Suprapubic skin (tissue), 3 donors: ENCODE measurements around the gene TPD52L2.

Experiments used
- EP300 ChIP-seq: sonication (generic); formaldehyde crosslinking; IDR thresholded peaks from one replicate; pipeline ENCODE4 v1.6.1; 2017; ENCODE audit warnings: antibody characterized with exemption
- POLR2A ChIP-seq, 2 donors: fragments of 450-650 bp; IDR thresholded peaks; one replicate each; pipeline ENCODE4 v1.6.1; 2017; ENCODE audit warnings: antibody characterized with exemption in 2 of 2, mild to moderate bottlenecking in 2 of 2, moderate library complexity in 2 of 2
- TF ChIP-seq, protein P1 (sequence below), 2 donors: fragments of 200-600 bp in 1 of 2; fragments of 450-650 bp in 1 of 2; sonication (generic) in 1 of 2; IDR thresholded peaks; one replicate each; pipeline ENCODE4 v1.5.1; 2016 to 2019; ENCODE audit warnings: antibody characterized with exemption in 2 of 2, mild to moderate bottlenecking in 1 of 2, moderate library complexity in 1 of 2

- TF ChIP-seq, protein P1, sequence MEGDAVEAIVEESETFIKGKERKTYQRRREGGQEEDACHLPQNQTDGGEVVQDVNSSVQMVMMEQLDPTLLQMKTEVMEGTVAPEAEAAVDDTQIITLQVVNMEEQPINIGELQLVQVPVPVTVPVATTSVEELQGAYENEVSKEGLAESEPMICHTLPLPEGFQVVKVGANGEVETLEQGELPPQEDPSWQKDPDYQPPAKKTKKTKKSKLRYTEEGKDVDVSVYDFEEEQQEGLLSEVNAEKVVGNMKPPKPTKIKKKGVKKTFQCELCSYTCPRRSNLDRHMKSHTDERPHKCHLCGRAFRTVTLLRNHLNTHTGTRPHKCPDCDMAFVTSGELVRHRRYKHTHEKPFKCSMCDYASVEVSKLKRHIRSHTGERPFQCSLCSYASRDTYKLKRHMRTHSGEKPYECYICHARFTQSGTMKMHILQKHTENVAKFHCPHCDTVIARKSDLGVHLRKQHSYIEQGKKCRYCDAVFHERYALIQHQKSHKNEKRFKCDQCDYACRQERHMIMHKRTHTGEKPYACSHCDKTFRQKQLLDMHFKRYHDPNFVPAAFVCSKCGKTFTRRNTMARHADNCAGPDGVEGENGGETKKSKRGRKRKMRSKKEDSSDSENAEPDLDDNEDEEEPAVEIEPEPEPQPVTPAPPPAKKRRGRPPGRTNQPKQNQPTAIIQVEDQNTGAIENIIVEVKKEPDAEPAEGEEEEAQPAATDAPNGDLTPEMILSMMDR (IDR thresholded peaks at IDR 0.05) = no peak
- TF ChIP-seq EP300 (no peak), POLR2A (IDR thresholded peaks at IDR 0.05) (no peak)
Measured at GRCh38 chr20:63933646-63934045, 68.6 kb downstream of the TPD52L2 start.
